HepG2 (cell line): ENCODE measurements around the gene SRRM1. TPM values are rescaled to one million over a fixed set of nuclear protein-coding genes. Genes with fewer than 3 reads are reported as not detected.
A peak's percentile ranks its signal among the peaks of the same experiment; 100 is the strongest.

Experiments
- ATAC-seq: fragments of 200-7000 bp; cut with Tn5 transposase; 3 replicates; pipeline ENCODE4 v1.9.1; 2020; ENCODE audit warnings: mild to moderate bottlenecking, moderate library complexity
- BruUV-seq: library from RNA; stranded (reverse); fragments of 400-500 nt; replicated peaks from 2 replicates; lab custom pipeline; 2021; lab: Mats Ljungman, UMichigan
- CTCF ChIA-PET: fragments of 300-600 bp; formaldehyde crosslinking; extraction: SDS; loops from one replicate; lab custom pipeline; 2021; ENCODE audit warnings: low total read pairs, inconsistent platforms, low intra/inter-chr PET ratio; lab: Yijun Ruan, JAX
- POLR2A ChIA-PET: fragments of 350-600 bp; sonication (Branson Sonifier 250); formaldehyde crosslinking; loops from one replicate; lab custom pipeline; 2020; ENCODE audit warnings: antibody characterized with exemption, inconsistent platforms; lab: Yijun Ruan, JAX
- DNase-seq: peaks from one replicate; pipeline ENCODE4 v3.0.0-alpha.2; 2015; ENCODE audit warnings: low spot score
- FAIRE-seq: peaks from 3 replicates; lab custom pipeline; 2011; peaks lifted over from hg19 to GRCh38; lab: Jason Lieb, UNC
- H2AFZ ChIP-seq: one replicate; pipeline ENCODE4 v1.6.1; 2011; ENCODE audit warnings: low read length, inconsistent platforms
- H3K27ac ChIP-seq: fragments of 300-600 bp; 3 replicates; pipeline ENCODE4 v1.8.0; 2011; ENCODE audit warnings: mixed run types, mild to moderate bottlenecking, mixed read lengths, low read length, inconsistent platforms; ENCODE audit not compliant: insufficient read depth; ENCODE audit errors: extremely low read length
- H3K27me3 ChIP-seq, 2 experiments: fragments of 200-600 bp in 1 of 2; 2 replicates in 1 of 2; 3 replicates in 1 of 2; pipeline versions ENCODE4 v1.6.0 to v1.8.0; 2011; ENCODE audit warnings: low read length in 2 of 2, mild to moderate bottlenecking in 2 of 2, moderate library complexity in 2 of 2, inconsistent platforms in 1 of 2; ENCODE audit not compliant: insufficient read depth in 2 of 2, control insufficient read depth in 1 of 2
- H3K36me3 ChIP-seq, 2 experiments: fragments of 200-600 bp in 1 of 2; replicated peaks in 1 of 2; 2 replicates in 1 of 2; 3 replicates in 1 of 2; pipeline versions ENCODE4 v1.5.1 to v1.8.0; 2011; ENCODE audit warnings: low read length in 2 of 2, inconsistent platforms in 1 of 2; ENCODE audit not compliant: insufficient read depth in 2 of 2, control insufficient read depth in 1 of 2
- H3K4me1 ChIP-seq: 2 replicates; pipeline ENCODE4 v1.5.1; 2012; ENCODE audit warnings: low read length, inconsistent platforms; ENCODE audit not compliant: insufficient read depth
- H3K4me2 ChIP-seq: 2 replicates; pipeline ENCODE4 v1.6.0; 2011; ENCODE audit warnings: low read depth, low read length, inconsistent platforms
- H3K4me3 ChIP-seq, 3 experiments: fragments of 200-600 bp in 1 of 3; sonication (generic), shearing (Covaris generic) in 1 of 3; replicated peaks in 1 of 3; 2 replicates each; pipeline ENCODE4 v1.5.1; 2011 to 2016; ENCODE audit warnings: low read length in 3 of 3, inconsistent platforms in 2 of 3, low read depth in 2 of 3, mild to moderate bottlenecking in 2 of 3, control low read depth in 1 of 3, mixed read lengths in 1 of 3; ENCODE audit not compliant: insufficient read depth in 1 of 3
- H3K79me2 ChIP-seq: one replicate; pipeline ENCODE4 v1.6.1; 2011; ENCODE audit warnings: low read length, inconsistent platforms; ENCODE audit not compliant: insufficient read depth
- H3K9ac ChIP-seq: 2 replicates; pipeline ENCODE4 v1.6.0; 2011; ENCODE audit warnings: mild to moderate bottlenecking, low read depth, low read length, inconsistent platforms; ENCODE audit not compliant: insufficient read depth
- H3K9me3 ChIP-seq: 2 replicates; pipeline ENCODE4 v1.5.1; 2012; ENCODE audit warnings: mild to moderate bottlenecking, low read length
- H4K20me1 ChIP-seq: 2 replicates; pipeline ENCODE4 v1.6.0; 2011; ENCODE audit warnings: inconsistent platforms, mild to moderate bottlenecking, low read length, moderate library complexity; ENCODE audit not compliant: insufficient read depth
- ARNT ChIP-seq: fragments of 450-650 bp; IDR thresholded peaks from 2 replicates; pipeline ENCODE4 v1.6.1; 2017
- BHLHE40 ChIP-seq: IDR thresholded peaks from 2 replicates; pipeline ENCODE4 v1.6.1; 2011; ENCODE audit warnings: low read length, improper control_type of control experiment
- FOXC1 ChIP-seq: sonication (generic); formaldehyde crosslinking; IDR thresholded peaks from 2 replicates; pipeline ENCODE4 v1.8.0; 2022; ENCODE audit warnings: mild to moderate bottlenecking, missing genetic modification reagents, borderline replicate concordance
- MIXL1 ChIP-seq: IDR thresholded peaks from 2 replicates; pipeline ENCODE4 v1.6.1; 2016
- POLR2A ChIP-seq, 2 experiments: IDR thresholded peaks; 2 replicates each; pipeline ENCODE4 v1.6.1; 2011; ENCODE audit warnings: low read depth in 2 of 2, low read length in 2 of 2, mild to moderate bottlenecking in 1 of 2, moderate library complexity in 1 of 2; ENCODE audit not compliant: insufficient read depth in 1 of 2
- POLR2AphosphoS5 ChIP-seq: IDR thresholded peaks from 2 replicates; pipeline ENCODE4 v1.6.1; 2012; ENCODE audit warnings: low read depth, low read length
- RAD51 ChIP-seq: fragments of 450-650 bp; IDR thresholded peaks from 2 replicates; pipeline ENCODE4 v1.6.1; 2016; ENCODE audit warnings: borderline replicate concordance
- RCOR2 ChIP-seq: IDR thresholded peaks from 2 replicates; pipeline ENCODE4 v1.6.1; 2016; ENCODE audit warnings: missing biosample characterization, missing genetic modification reagents
- SMARCE1 ChIP-seq: fragments of 450-650 bp; IDR thresholded peaks from 2 replicates; pipeline ENCODE4 v1.6.1; 2017; ENCODE audit warnings: borderline replicate concordance
- USF2 ChIP-seq, 2 experiments: sonication (generic) in 1 of 2; formaldehyde crosslinking in 1 of 2; IDR thresholded peaks; 2 replicates each; pipeline versions ENCODE4 v1.5.1 to v1.6.1; 2011 to 2020; ENCODE audit warnings: borderline replicate concordance in 1 of 2, low read depth in 1 of 2, low read length in 1 of 2, mild to moderate bottlenecking in 1 of 2, missing genetic modification reagents in 1 of 2, moderate library complexity in 1 of 2
- ZFY ChIP-seq: sonication (generic); formaldehyde crosslinking; IDR thresholded peaks from 2 replicates; pipeline ENCODE4 v1.4.0; 2020; ENCODE audit warnings: missing genetic modification reagents
- WGBS: methylation state at CpG from one replicate; pipeline ENCODE4 v1.1.6; 2017; ENCODE audit warnings: low lambda C conversion rate; 5-methylcytosine and 5-hydroxymethylcytosine counted together
- in situ Hi-C: cut with HindIII; loops from 2 replicates; pipeline ENCODE4 v1.10.0; 2017; ENCODE audit warnings: low pct_unique_long_range_greater_than_20kb; ENCODE audit not compliant: extremely low pct_ligation_motif_present
- intact Hi-C: fragments of 100-400 bp; cut with micrococcal nuclease; formaldehyde crosslinking; loops from one replicate; pipeline ENCODE4 v1.10.0; 2022; ENCODE audit not compliant: unreplicated experiment
- polyA plus RNA-seq, 8 experiments: library from polyadenylated mRNA; depleted of rRNA in 3 of 8; stranded (reverse) in 7 of 8; unstranded in 1 of 8; fragments of >200 nt; fragmentation: Illumina TruSeq in 4 of 8; extraction: Trizol in 4 of 8; gene quantifications; 2 replicates each; pipeline versions ENCODE4 v1.2.1 to v1.2.3, GENCODE V29; 2011 to 2016; ENCODE audit warnings: low read depth in 4 of 8, missing spikeins in 1 of 8, mixed read lengths in 1 of 8; ENCODE audit not compliant: insufficient read depth in 1 of 8
- total RNA-seq, 5 experiments: library from RNA; depleted of rRNA; stranded (reverse); fragments of >200 nt; fragmentation: Illumina TruSeq; extraction: Trizol; gene quantifications; 2 replicates each; pipeline ENCODE4 v1.2.3, GENCODE V29; 2016; ENCODE audit warnings: low read depth in 1 of 5

SRRM1 gene
- total and polyA plus RNA-seq, 2 of the 13 experiments (the other 11 are each of a cell fraction or from before 2014, with no cell fraction given), result 31.6 to 44.5 TPM

- TF ChIP-seq FOXC1 (no peak), POLR2AphosphoS5 (no peak), POLR2A (IDR thresholded peaks at IDR 0.05; ENCODE audit: insufficient read depth in 1 of 2, low read depth in 2 of 2, low read length in 2 of 2) (no peak), MIXL1 (CRISPR knock-in tag) (no peak)
These were observed 3.2 kb upstream of the SRRM1 start (continued) for GRCh38 chr1:24639881-24640280.

- FAIRE-seq (no peak), DNase-seq (peak; percentile 26), ATAC-seq (no peak)
- TF ChIP-seq RCOR2 (CRISPR knock-in tag), result no peak
- peak; percentile 51 for TF ChIP-seq BHLHE40
- peak; percentile 80; the same call in 1 of the 2 replicates for TF ChIP-seq RAD51
- no peak for TF ChIP-seq ARNT
- peak; percentile 64 for TF ChIP-seq USF2 (IDR thresholded peaks at IDR 0.05; ENCODE audit: low read depth, low read length)
- peak; percentile 55; the same call in 1 of the 2 replicates for TF ChIP-seq USF2 (CRISPR knock-in tag; IDR thresholded peaks at IDR 0.05; ENCODE audit: borderline replicate concordance)
- TF ChIP-seq ZFY (CRISPR knock-in tag), result peak; percentile 35; the same call in 1 of the 2 replicates
- TF ChIP-seq SMARCE1, result no peak
- WGBS, result 52% methylated on average over 7 of the region's 7 CpGs
- Histone ChIP-seq H3K4me1 (peaks cover 40% of the 10 kb centered on the region), H3K27ac (no peak overlapping the region), H4K20me1 (peaks cover 16% of the 10 kb centered on the region), H3K9me3 (no peaks in the 10 kb centered on the region), H2AFZ (no peak overlapping the region), H3K36me3 (no peaks in the 10 kb centered on the region), H3K4me2 (peak overlapping the region; percentile 58), H3K9ac (no peak overlapping the region), H3K4me3 (no peak overlapping the region), H3K27me3 (no peaks in the 10 kb centered on the region; a peak in 1 of 5 replicates), H3K79me2 (peaks cover 30% of the 10 kb centered on the region)
- intact Hi-C loops (loop anchor here (5.0 kb wide), 2 partner anchors 228 to 623 kb away; partner anchors contain the start of gene STPG1), in situ Hi-C loops (no loop called here)
- ChIA-PET POLR2A (no interaction called here), CTCF (no interaction called here)
- BruUV-seq, result no TSS peak
These were observed 2.8 kb upstream of the SRRM1 start for GRCh38 chr1:24640288-24640687.
